HepG2 (cell line): ENCODE data around the gene TPRN. TPM values are rescaled to one million over a fixed set of nuclear protein-coding genes. Genes with fewer than 3 reads are reported as not detected.

Experiments used
- ATAC-seq: fragments of 200-7000 bp; cut with Tn5 transposase; 3 replicates; pipeline ENCODE4 v1.9.1; 2020; ENCODE audit warnings: mild to moderate bottlenecking, moderate library complexity
- BruUV-seq: library from RNA; stranded (reverse); fragments of 400-500 nt; replicated peaks from 2 replicates; lab custom pipeline; 2021; lab: Mats Ljungman, UMichigan
- CTCF ChIA-PET: fragments of 300-600 bp; formaldehyde crosslinking; extraction: SDS; loops from one replicate; lab custom pipeline; 2021; ENCODE audit warnings: low total read pairs, inconsistent platforms, low intra/inter-chr PET ratio; lab: Yijun Ruan, JAX
- POLR2A ChIA-PET: fragments of 350-600 bp; sonication (Branson Sonifier 250); formaldehyde crosslinking; loops from one replicate; lab custom pipeline; 2020; ENCODE audit warnings: antibody characterized with exemption, inconsistent platforms; lab: Yijun Ruan, JAX
- DNase-seq: peaks from one replicate; pipeline ENCODE4 v3.0.0-alpha.2; 2015; ENCODE audit warnings: low spot score
- FAIRE-seq: peaks from 3 replicates; lab custom pipeline; 2011; peaks lifted over from hg19 to GRCh38; lab: Jason Lieb, UNC
- H2AFZ ChIP-seq: one replicate; pipeline ENCODE4 v1.6.1; 2011; ENCODE audit warnings: low read length, inconsistent platforms
- H3K27ac ChIP-seq: fragments of 300-600 bp; 3 replicates; pipeline ENCODE4 v1.8.0; 2011; ENCODE audit warnings: mixed run types, mild to moderate bottlenecking, mixed read lengths, low read length, inconsistent platforms; ENCODE audit not compliant: insufficient read depth; ENCODE audit errors: extremely low read length
- H3K27me3 ChIP-seq, 2 experiments: fragments of 200-600 bp in 1 of 2; 2 replicates in 1 of 2; 3 replicates in 1 of 2; pipeline versions ENCODE4 v1.6.0 to v1.8.0; 2011; ENCODE audit warnings: low read length in 2 of 2, mild to moderate bottlenecking in 2 of 2, moderate library complexity in 2 of 2, inconsistent platforms in 1 of 2; ENCODE audit not compliant: insufficient read depth in 2 of 2, control insufficient read depth in 1 of 2
- H3K36me3 ChIP-seq, 2 experiments: fragments of 200-600 bp in 1 of 2; replicated peaks in 1 of 2; 2 replicates in 1 of 2; 3 replicates in 1 of 2; pipeline versions ENCODE4 v1.5.1 to v1.8.0; 2011; ENCODE audit warnings: low read length in 2 of 2, inconsistent platforms in 1 of 2; ENCODE audit not compliant: insufficient read depth in 2 of 2, control insufficient read depth in 1 of 2
- H3K4me1 ChIP-seq: 2 replicates; pipeline ENCODE4 v1.5.1; 2012; ENCODE audit warnings: low read length, inconsistent platforms; ENCODE audit not compliant: insufficient read depth
- H3K4me2 ChIP-seq: 2 replicates; pipeline ENCODE4 v1.6.0; 2011; ENCODE audit warnings: low read depth, low read length, inconsistent platforms
- H3K4me3 ChIP-seq, 3 experiments: fragments of 200-600 bp in 1 of 3; sonication (generic), shearing (Covaris generic) in 1 of 3; replicated peaks in 1 of 3; 2 replicates each; pipeline ENCODE4 v1.5.1; 2011 to 2016; ENCODE audit warnings: low read length in 3 of 3, inconsistent platforms in 2 of 3, low read depth in 2 of 3, mild to moderate bottlenecking in 2 of 3, control low read depth in 1 of 3, mixed read lengths in 1 of 3; ENCODE audit not compliant: insufficient read depth in 1 of 3
- H3K79me2 ChIP-seq: one replicate; pipeline ENCODE4 v1.6.1; 2011; ENCODE audit warnings: low read length, inconsistent platforms; ENCODE audit not compliant: insufficient read depth
- H3K9ac ChIP-seq: 2 replicates; pipeline ENCODE4 v1.6.0; 2011; ENCODE audit warnings: mild to moderate bottlenecking, low read depth, low read length, inconsistent platforms; ENCODE audit not compliant: insufficient read depth
- H3K9me3 ChIP-seq: 2 replicates; pipeline ENCODE4 v1.5.1; 2012; ENCODE audit warnings: mild to moderate bottlenecking, low read length
- H4K20me1 ChIP-seq: 2 replicates; pipeline ENCODE4 v1.6.0; 2011; ENCODE audit warnings: inconsistent platforms, mild to moderate bottlenecking, low read length, moderate library complexity; ENCODE audit not compliant: insufficient read depth
- AGO2 ChIP-seq: fragments of 200-400 bp; formaldehyde crosslinking; optimal IDR thresholded peaks from 2 replicates; pipeline ENCODE3; 2017; ENCODE audit warnings: mild to moderate bottlenecking, low read depth, low read length, moderate library complexity
- DMTF1 ChIP-seq: sonication (generic); formaldehyde crosslinking; IDR thresholded peaks from 2 replicates; pipeline ENCODE4 v1.4.0; 2020; ENCODE audit warnings: mild to moderate bottlenecking, missing genetic modification reagents
- ESRRA ChIP-seq: sonication (generic); formaldehyde crosslinking; IDR thresholded peaks from 2 replicates; pipeline ENCODE4 v1.5.1; 2020; ENCODE audit warnings: mild to moderate bottlenecking, low read depth, missing genetic modification reagents
- FOXJ3 ChIP-seq: sonication (generic); formaldehyde crosslinking; IDR thresholded peaks from 2 replicates; pipeline ENCODE4 v1.4.0; 2020; ENCODE audit warnings: missing genetic modification reagents, mild to moderate bottlenecking, borderline replicate concordance
- MXI1 ChIP-seq: IDR thresholded peaks from 3 replicates; pipeline ENCODE4 v1.6.1; 2012; ENCODE audit warnings: low read depth, low read length, inconsistent platforms, borderline replicate concordance
- NFE2L2 ChIP-seq: fragments of 150-350 bp; IDR thresholded peaks from 2 replicates; pipeline ENCODE4 v1.6.1; 2014; ENCODE audit warnings: low read length
- U2AF1 ChIP-seq: fragments of 200-400 bp; formaldehyde crosslinking; optimal IDR thresholded peaks from 2 replicates; pipeline ENCODE3; 2017; ENCODE audit warnings: mild to moderate bottlenecking, low read depth, low read length
- ZNF724P ChIP-seq: sonication (generic); formaldehyde crosslinking; IDR thresholded peaks from 2 replicates; pipeline ENCODE4 v1.8.0; 2022; ENCODE audit warnings: missing genetic modification reagents, borderline replicate concordance
- WGBS: methylation state at CpG from one replicate; pipeline ENCODE4 v1.1.6; 2017; ENCODE audit warnings: low lambda C conversion rate; 5-methylcytosine and 5-hydroxymethylcytosine counted together
- in situ Hi-C: cut with HindIII; loops from 2 replicates; pipeline ENCODE4 v1.10.0; 2017; ENCODE audit warnings: low pct_unique_long_range_greater_than_20kb; ENCODE audit not compliant: extremely low pct_ligation_motif_present
- intact Hi-C: fragments of 100-400 bp; cut with micrococcal nuclease; formaldehyde crosslinking; loops from one replicate; pipeline ENCODE4 v1.10.0; 2022; ENCODE audit not compliant: unreplicated experiment
- polyA plus RNA-seq, 8 experiments: library from polyadenylated mRNA; depleted of rRNA in 3 of 8; stranded (reverse) in 7 of 8; unstranded in 1 of 8; fragments of >200 nt; fragmentation: Illumina TruSeq in 4 of 8; extraction: Trizol in 4 of 8; gene quantifications; 2 replicates each; pipeline versions ENCODE4 v1.2.1 to v1.2.3, GENCODE V29; 2011 to 2016; ENCODE audit warnings: low read depth in 4 of 8, missing spikeins in 1 of 8, mixed read lengths in 1 of 8; ENCODE audit not compliant: insufficient read depth in 1 of 8
- total RNA-seq, 5 experiments: library from RNA; depleted of rRNA; stranded (reverse); fragments of >200 nt; fragmentation: Illumina TruSeq; extraction: Trizol; gene quantifications; 2 replicates each; pipeline ENCODE4 v1.2.3, GENCODE V29; 2016; ENCODE audit warnings: low read depth in 1 of 5

The TPRN gene
- total and polyA plus RNA-seq, 2 of the 13 experiments (the other 11 are each of a cell fraction or from before 2014, with no cell fraction given), result 10.1 to 19.2 TPM

GRCh38 chr9:137211532-137211931 lies 11.0 kb upstream of the TPRN start:
- no peak for TF ChIP-seq FOXJ3 (CRISPR knock-in tag)
- TF ChIP-seq ZNF724P, result no peak
- TF ChIP-seq DMTF1 (CRISPR knock-in tag), result no peak
- no peak for TF ChIP-seq ESRRA (CRISPR knock-in tag)
- peak; percentile 85 for TF ChIP-seq AGO2
- ATAC-seq (no peak), FAIRE-seq (no peak), DNase-seq (no peak)
- Histone ChIP-seq H4K20me1 (no peaks in the 10 kb centered on the region), H3K27me3 (no peaks in the 10 kb centered on the region), H2AFZ (no peak overlapping the region), H3K4me2 (no peak overlapping the region), H3K36me3 (no peaks in the 10 kb centered on the region; a peak in 1 of 5 replicates), H3K79me2 (peaks cover 3% of the 10 kb centered on the region), H3K9ac (no peak overlapping the region), H3K4me1 (peaks cover 7% of the 10 kb centered on the region), H3K4me3 (no peak overlapping the region), H3K9me3 (no peaks in the 10 kb centered on the region), H3K27ac (no peak overlapping the region)
- BruUV-seq, result no TSS peak
- CTCF ChIA-PET, result no interaction called here
- intact Hi-C loops (no loop called here), in situ Hi-C loops (no loop called here)
- 93% methylated on average over 13 of the region's 13 CpGs for WGBS
- POLR2A ChIA-PET, result no interaction called here

DNA sequence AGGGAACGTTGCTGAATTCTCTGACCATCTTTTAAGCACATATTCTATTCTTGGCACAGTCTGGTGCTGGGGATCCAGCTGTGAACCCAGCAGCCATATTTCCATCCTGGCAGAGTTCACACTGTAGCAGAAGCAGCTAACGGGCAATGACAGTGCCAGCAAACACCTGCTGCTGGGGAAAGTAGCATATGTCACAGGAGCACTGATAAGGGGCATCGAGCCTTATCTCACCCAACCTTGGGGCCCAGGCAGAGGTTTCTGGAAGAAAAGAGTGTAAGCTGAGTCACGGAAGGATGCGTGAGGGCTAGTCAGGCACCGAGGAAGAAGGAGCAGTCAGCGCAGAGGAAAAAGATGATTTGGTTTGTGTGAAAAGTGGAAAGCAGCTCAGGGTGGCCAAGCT lies 6.1 kb upstream of the TPRN start:
- in situ Hi-C loops, result no loop called here
- ATAC-seq (no peak), DNase-seq (no peak), FAIRE-seq (no peak)
- 75% methylated on average over 7 of the region's 7 CpGs for WGBS
- no peaks in the 10 kb centered on the region; a peak in 1 of 5 replicates for H3K27me3 ChIP-seq
- H3K36me3 ChIP-seq, result no peaks in the 10 kb centered on the region; a peak in 1 of 5 replicates
- ChIA-PET POLR2A (interaction anchor here (1.8 to 8.8 kb wide), 2 partner anchors 15 to 17 kb away, joined by 5 to 225 read pairs; partner anchors contain the start of genes CYSRT1, RNF208 and RNF224), CTCF (no interaction called here)
- H3K79me2 ChIP-seq, result peaks cover 36% of the 10 kb centered on the region
- H3K4me2 ChIP-seq, result peak overlapping the region; percentile 95
- H3K4me3 ChIP-seq, result peak overlapping the region; percentile 90 to 93 (median 92); a peak in 5 of 6 replicates
- no TSS peak for BruUV-seq
- H4K20me1 ChIP-seq, result 0 out of 2 replicates have a peak, but pooled peaks cover 4% of the 10 kb centered on the region
- intact Hi-C loops, result no loop called here
- no peak overlapping the region for H3K27ac ChIP-seq
- no peak overlapping the region for H2AFZ ChIP-seq
- TF ChIP-seq U2AF1 (no peak), NFE2L2 (no peak), MXI1 (no peak)
- peaks cover 44% of the 10 kb centered on the region for H3K4me1 ChIP-seq
- H3K9me3 ChIP-seq, result no peaks in the 10 kb centered on the region
- H3K9ac ChIP-seq, result peak overlapping the region; percentile 88
